ENCODE data around the gene PTPN5. TPM values are rescaled to one million over a fixed set of nuclear protein-coding genes. Genes with fewer than 3 reads are reported as not detected.

Gene PTPN5
- total RNA-seq, 1 experiment from 2014 or later = 1.4 TPM

DNA sequence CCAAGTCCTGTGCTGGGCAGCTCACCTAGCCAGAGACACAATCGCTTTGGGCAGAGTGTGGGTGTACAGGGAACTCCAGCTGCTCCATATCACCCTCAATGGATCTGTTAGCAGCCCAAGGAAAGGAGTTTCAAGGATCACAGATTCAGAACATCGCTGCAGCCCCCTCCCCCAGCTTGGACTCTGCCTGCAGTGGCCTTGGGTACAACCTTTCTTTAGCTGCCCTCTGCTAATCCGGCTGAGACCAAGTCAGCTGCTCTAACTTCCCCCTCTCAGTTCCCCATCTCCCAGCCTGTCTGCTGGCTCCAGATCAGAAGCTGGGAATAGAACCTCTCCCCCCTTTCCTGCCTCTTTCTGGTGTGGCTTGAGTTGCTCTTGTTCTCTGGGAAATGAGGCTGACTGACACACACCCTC lies 91.7 kb downstream of the PTPN5 start:
- TF ChIP-seq, protein P1, sequence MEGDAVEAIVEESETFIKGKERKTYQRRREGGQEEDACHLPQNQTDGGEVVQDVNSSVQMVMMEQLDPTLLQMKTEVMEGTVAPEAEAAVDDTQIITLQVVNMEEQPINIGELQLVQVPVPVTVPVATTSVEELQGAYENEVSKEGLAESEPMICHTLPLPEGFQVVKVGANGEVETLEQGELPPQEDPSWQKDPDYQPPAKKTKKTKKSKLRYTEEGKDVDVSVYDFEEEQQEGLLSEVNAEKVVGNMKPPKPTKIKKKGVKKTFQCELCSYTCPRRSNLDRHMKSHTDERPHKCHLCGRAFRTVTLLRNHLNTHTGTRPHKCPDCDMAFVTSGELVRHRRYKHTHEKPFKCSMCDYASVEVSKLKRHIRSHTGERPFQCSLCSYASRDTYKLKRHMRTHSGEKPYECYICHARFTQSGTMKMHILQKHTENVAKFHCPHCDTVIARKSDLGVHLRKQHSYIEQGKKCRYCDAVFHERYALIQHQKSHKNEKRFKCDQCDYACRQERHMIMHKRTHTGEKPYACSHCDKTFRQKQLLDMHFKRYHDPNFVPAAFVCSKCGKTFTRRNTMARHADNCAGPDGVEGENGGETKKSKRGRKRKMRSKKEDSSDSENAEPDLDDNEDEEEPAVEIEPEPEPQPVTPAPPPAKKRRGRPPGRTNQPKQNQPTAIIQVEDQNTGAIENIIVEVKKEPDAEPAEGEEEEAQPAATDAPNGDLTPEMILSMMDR (conservative IDR thresholded peaks at IDR 0.05) = no peak
- no peak overlapping the region for H3K9ac ChIP-seq (ENCODE audit: extremely low read depth, insufficient read length, low read length)
- no peaks in the 10 kb centered on the region for H3K9me3 Mint-ChIP-seq

More for the DNA sequence above, 91.7 kb downstream of the PTPN5 start:
- H2BK12ac ChIP-seq (ENCODE audit: insufficient read length, low read depth, low read length) = no peak overlapping the region
- no peak overlapping the region for H4K91ac ChIP-seq (ENCODE audit: insufficient read length, low read depth, low read length)
- H4K5ac ChIP-seq (ENCODE audit: insufficient read length, low read depth, low read length) = no peak overlapping the region
- no peak overlapping the region for H3K56ac ChIP-seq (ENCODE audit: insufficient read length, low read depth, low read length)
- DNase-seq = no peak
- peak overlapping the region; percentile 44 for H3K4me2 ChIP-seq (ENCODE audit: insufficient read depth, insufficient read length, low read length)
- H4K8ac ChIP-seq (replicated peaks; ENCODE audit: insufficient read length, low read depth, low read length) = no peak overlapping the region
- H3K14ac ChIP-seq (ENCODE audit: insufficient read depth, low read length) = no peak overlapping the region
- H3K27me3 ChIP-seq (ENCODE audit: insufficient read depth, low read length) = no peaks in the 10 kb centered on the region; the same call in 1 of the 2 replicates
- no peak overlapping the region for H2BK20ac ChIP-seq (ENCODE audit: low read depth, low read length, poor library complexity, severe bottlenecking)
- no peak overlapping the region for H3K18ac ChIP-seq (ENCODE audit: insufficient read length, low read depth, low read length)
- H2BK15ac ChIP-seq (ENCODE audit: low read depth, low read length) = no peak overlapping the region
- H3K4me1 ChIP-seq (ENCODE audit: insufficient read depth, low read length) = no peaks in the 10 kb centered on the region; the same call in 1 of the 2 replicates
- no peak overlapping the region for H3K27ac ChIP-seq (ENCODE audit: insufficient read length, low read depth, low read length)
- no peak overlapping the region for H3K4ac ChIP-seq (ENCODE audit: low read depth, low read length)
- peak overlapping the region; percentile 65 to 82 for H3K4me3 Mint-ChIP-seq
- peaks cover 2% of the 10 kb centered on the region for H3K23me2 ChIP-seq (ENCODE audit: insufficient read length, low read depth, low read length, poor library complexity, severe bottlenecking)
- no peaks in the 10 kb centered on the region for H3K36me3 Mint-ChIP-seq (ENCODE audit: insufficient read depth in 1 of 3, low read depth in 3 of 3)
- H3T11ph ChIP-seq (ENCODE audit: low read length) = no peak overlapping the region
- no peak overlapping the region for H2BK5ac ChIP-seq (ENCODE audit: insufficient read length, low read length)
- no peak overlapping the region for H2AFZ ChIP-seq (ENCODE audit: low read length)
- peaks cover 47% of the 10 kb centered on the region for H3K27me3 Mint-ChIP-seq (ENCODE audit: low read depth)
- no peaks in the 10 kb centered on the region for H3K79me2 ChIP-seq (ENCODE audit: insufficient read depth, low read length)
- no peak overlapping the region for H2BK120ac ChIP-seq (ENCODE audit: low read depth, low read length, poor library complexity, severe bottlenecking)
- no CpG with 5 or more reads among the region's 3 CpGs for WGBS (ENCODE audit: extremely low coverage, insufficient read length, low lambda C conversion rate)
- H3K27ac Mint-ChIP-seq = no peak overlapping the region; a peak in 1 of 7 replicates
- no peaks in the 10 kb centered on the region for H4K20me1 ChIP-seq (ENCODE audit: control insufficient read depth, insufficient read depth, insufficient read length)
- H2AK5ac ChIP-seq (ENCODE audit: insufficient read length, low read length) = no peak overlapping the region
- H3K4me1 Mint-ChIP-seq = peaks cover 13 to 17% of the 10 kb centered on the region in 2 experiments
- no peak overlapping the region for H3K23ac ChIP-seq (ENCODE audit: insufficient read length, low read depth, low read length)
- H3K9me3 ChIP-seq (ENCODE audit: control insufficient read depth, low read depth, low read length) = no peaks in the 10 kb centered on the region
- no peaks in the 10 kb centered on the region for H3K79me1 ChIP-seq (ENCODE audit: insufficient read depth, low read depth, low read length, poor library complexity, severe bottlenecking)

All from H9 (cell line).